ENCODE measurements around the gene TBC1D22A.
A peak's percentile ranks its signal among the peaks of the same experiment; 100 is the strongest.

The TBC1D22A gene

DNA sequence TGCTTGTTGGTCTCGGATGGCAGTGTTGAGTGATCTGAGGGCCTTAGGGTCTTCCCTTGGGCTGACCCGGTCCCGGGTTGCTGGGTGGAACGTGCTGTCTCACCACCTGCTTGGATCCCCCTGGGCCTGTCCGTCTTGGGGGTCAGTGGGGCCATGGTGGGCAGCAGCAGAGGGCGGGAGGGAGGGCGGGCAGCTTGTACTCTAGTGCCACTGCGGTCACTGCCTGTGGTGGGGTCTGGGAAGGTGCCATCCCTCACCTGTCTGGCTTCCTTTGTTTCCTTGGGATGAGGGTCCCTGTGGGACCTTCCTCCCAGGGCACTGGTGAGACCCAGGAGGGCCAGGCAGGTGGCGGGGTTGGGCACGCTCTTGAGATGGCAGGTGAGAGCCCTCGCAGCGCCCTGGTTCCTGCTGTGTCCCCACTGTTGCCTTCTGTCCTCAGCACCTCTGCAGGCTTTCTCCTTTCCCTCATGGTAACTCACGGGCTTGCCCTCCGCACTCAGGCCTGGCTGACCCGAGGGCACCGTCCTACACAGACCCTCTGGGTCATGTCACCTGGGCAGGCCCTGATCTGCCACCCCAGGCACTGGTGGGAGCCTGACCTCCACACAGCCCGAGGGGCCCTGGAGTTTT lies 34.2 kb downstream of the TBC1D22A start:
- no peak for DNase-seq

DNA sequence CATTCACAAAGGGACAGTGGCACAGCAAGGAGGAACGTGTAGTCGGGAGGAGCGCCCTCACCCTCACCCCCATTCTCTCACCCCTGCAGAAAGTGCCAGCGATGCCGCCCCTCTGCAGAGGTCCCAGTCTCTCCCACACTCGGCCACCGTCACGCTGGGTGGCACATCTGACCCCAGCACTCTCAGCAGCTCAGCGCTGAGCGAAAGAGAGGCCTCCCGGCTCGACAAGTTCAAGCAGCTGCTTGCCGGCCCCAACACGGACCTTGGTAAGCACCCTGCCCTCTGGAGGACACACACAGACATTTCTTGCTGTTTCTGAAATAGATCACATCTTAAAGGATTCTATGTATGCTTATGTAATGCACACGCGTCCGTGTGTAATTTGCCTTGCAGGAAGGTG lies 34.9 kb downstream of the TBC1D22A start:
- peak; percentile 15 for DNase-seq

DNA sequence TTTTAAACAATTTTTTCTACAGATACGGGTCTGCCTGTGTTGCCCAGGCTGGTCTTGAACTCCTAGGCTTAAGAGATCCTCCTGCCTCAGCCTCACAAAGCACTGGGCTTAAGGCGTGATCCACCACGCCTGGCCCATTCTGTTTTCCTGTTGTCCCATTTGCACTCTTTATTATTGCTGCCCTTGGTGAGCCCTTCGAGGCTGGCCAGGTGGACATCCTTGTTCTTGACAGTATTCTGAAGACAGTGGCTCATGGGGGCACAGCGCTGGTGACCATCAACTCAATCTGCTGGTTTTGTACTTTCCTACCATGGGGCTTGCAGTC lies 35.6 kb downstream of the TBC1D22A start:
- no peak for DNase-seq

GRCh38 chr22:46798366-46799350 lies 36.2 kb downstream of the TBC1D22A start:
- peak; percentile 66 for DNase-seq

DNA sequence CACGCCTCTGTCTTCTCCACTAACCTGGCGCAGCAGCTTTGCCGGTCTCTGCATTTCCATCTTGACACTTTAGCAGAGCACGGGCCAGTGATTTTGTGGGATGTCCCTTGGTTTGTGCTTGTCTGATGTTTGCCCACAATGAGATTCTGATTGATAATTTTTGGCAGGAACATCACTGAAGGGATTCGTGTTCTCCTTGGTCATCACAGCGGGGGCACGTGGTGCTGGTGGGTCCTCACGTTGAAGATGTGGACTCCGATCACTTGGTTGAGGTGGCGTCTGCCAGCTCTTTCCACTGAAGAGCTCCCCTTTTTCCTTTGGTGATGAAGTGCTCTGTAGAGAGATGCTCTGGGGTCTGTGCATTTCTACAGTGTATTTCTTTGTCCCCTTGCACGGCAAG lies 37.2 kb downstream of the TBC1D22A start:
- no peak for DNase-seq

DNA sequence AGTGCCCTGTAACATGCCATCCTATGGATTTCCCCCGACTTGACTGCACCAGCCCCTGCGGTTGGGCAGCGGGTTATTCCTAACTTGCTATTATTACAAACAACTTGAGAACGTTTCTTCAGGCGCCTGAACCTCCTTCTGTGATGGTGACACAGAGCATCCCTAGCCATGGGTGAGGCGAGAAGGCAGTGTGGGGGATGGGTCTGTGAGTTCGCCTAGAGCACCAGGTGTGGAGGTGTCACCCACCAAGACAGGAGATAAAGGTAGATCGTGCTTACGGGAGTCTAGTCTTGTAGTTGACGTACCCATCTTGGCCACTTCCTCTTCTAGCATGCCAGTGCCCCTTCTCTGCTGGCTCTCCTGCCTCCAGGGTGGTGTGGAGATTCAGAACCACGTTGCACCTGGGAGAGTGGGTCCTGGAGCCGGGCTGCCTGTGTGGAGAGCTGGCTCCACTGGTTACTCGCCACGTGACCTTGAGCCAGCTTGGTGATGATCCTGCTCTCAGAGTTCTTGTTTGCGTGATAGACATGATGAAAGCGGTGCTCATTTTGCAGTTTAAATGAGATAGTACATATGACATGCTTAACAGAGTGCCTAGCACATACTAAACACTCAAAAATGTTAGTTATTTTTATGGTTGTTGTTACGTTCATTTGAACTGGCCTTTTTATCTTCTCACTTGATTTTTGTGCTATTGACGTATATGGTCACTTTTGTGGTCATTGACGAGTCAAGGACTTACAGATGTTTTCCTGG lies 37.8 kb downstream of the TBC1D22A start:
- no peak for DNase-seq

- no peak for DNase-seq
Observed at GRCh38 chr22:46801331-46801811, 38.9 kb downstream of the TBC1D22A start.

DNA sequence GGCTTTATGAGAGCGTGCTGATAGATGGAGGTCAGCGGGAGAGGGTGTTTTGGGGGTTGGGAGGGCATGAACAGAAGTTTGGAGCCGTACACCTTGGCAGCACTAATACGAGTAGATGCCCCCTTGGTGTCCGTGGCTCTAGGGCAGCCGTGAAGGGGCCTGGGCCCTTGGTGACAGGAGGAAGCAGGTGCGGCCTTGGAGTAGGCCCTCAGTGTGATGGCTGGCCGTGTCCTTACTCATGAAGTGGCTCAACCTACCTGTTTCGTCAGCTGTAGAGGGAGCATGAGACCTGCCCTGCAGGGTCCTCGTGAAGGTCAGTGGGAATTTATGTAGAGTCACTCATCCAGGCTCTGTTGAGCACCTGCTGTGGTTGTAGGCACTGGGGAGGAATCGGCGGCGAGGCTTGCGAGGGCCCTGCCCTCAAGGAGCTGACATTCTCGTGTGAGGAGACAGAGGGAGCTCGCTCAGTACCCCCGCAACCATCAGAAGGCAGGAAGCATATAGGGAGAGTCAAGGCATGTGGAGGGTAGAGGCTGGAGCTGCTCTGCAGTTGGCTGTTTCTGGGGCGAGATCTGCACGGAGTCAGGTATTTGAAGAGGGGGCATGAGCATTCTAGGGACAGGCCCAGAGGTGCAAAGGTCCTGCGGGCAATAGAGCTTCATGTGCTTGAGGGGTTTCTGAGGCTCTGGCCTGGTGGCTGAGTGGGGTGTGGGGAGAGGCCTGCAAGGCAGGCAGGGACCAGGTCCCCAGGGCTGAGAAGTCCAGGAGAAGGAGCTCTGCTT lies 39.6 kb downstream of the TBC1D22A start:
- no peak for DNase-seq

GRCh38 chr22:46802608-46803027 lies 40.2 kb downstream of the TBC1D22A start:
- DNase-seq: no peak

DNA sequence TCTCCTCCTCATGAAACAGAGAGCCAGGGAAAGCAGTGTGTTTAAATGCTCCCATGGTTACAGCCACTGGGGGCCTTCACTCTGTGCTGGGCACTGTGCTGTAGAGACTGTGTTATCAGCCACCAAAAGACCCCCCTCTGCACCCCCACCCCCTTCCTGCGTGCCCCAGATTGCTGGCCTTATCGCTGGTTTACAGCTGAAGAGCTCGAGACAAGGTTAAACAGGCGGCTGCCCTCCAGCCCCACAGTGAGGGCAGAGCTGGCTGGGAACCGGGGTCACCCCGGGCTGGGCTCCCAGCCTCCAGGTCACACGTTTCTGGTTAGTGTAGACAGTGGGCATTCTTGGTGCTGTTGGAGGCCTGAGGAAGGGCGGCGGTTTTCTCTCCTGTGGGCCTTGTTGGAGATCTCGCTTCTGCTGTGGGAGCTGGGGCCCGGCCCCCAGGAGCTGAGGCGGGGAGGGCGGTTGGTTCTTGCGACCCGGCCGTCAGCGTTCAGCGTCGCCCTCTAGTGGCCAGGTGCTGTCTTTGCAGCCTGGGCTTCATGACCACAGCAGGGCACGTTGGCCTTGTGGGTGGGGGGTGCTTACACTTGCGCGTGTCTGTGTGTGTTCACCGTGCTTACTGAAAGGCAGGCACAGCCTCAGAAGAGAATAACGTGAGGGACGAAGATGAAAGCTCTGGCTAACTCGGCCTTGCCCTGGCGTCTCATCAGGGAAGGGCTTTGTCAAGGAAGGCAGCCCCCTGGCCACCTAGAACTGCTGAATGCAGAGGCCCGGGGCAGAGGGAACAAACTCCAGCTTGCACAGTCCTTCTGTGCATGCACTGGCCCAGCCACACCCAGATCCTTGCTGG lies 40.8 kb downstream of the TBC1D22A start:
- DNase-seq: peak; percentile 42

DNA sequence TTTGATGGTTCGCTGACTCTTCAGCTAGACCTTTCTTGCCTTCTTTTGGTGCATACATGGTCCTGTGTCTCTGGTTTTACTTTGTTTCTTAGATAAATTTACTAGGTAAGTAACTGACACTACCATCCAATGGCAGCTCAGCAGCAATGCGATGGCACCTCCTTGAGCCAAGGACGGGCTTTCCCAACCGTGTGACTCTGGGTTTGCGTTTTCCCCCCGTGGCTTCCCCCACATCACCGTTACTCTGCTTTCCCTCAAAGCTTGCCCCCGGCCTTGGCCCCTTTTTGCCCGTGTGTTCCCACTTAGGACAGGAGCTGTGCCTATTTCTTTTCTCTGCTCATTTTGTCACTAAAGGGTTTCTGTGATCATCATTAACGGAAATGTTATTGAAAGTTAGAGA lies 41.5 kb downstream of the TBC1D22A start:
- DNase-seq: no peak

DNA sequence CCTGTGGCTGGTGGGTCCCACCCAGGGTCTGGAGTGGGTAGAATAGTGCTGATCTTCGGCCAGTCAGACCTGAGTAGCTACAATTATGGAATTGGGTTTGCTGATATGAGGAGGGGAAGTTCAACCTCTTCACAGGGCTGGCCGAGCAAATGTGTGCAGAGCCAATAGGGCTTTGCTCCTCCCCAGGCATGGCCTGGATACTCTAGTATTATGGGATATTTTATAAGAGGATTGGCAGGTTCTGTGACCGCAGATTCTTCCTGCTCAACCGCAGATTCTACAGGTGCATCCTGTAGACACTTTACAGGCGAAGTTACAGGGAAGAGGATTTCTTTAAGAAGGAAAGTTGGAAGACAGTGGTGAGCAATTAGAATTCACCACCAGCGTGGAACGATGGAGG lies 44.3 kb downstream of the TBC1D22A start:
- DNase-seq: no peak

- DNase-seq: no peak
Observed at GRCh38 chr22:46807458-46807857, 45.0 kb downstream of the TBC1D22A start.

DNA sequence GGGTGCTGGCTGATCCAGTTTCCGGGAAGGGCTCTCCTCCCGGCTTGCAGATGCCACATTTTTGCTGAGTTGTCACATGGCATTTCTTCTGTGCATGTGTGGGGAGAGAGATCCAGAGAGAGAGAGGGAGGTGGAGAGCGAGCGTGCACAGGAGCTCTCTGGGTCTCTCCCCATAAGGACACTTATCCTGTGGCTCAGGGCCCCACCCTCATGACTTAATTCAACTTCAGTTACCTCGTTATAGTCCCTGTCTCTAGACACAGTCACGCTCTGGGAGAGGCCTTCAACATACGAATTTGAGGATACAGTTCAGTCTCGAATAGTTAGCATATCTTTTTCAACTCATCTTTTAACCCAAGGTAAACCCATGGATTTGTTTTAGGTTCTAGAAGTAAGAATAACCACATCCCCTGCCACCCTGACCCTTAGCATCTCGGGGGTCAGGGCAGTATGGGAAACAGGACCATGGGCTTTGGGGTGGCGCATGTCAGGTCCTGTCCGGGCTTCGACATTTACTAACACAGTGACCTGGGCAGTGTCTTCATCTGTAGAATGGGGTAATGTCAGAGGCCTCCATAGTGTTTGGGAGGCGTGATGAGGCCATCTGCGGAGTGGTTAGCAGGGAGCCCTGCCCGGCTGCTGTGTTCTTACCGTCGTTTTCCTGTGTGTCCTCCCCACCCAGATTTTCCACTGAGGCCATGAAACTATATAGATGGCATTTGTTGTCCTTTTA lies 46.9 kb downstream of the TBC1D22A start:
- DNase-seq: no peak

- DNase-seq: no peak
Observed at GRCh38 chr22:46810856-46811786, 48.7 kb downstream of the TBC1D22A start.

GRCh38 chr22:46812034-46812605 lies 49.7 kb downstream of the TBC1D22A start:
- DNase-seq: no peak

DNA sequence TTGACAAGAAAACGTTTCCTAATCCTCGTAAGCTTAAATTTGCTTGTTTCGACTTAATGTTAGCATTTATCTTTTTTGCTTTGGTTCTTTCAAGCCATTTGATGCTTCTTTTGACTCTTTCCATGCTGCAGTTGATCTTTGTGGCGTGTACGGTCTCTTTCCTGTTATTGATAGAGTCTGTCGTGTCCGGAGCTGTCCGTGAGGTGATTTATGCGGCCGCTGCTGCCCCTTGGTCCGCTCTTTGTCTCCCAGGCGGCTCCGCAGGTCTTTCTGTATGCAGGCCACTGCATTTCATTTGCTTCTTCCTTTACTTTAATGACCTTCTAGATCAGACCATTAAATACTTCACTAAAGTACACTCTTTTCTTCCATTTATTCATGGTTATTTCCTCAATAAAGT lies 50.3 kb downstream of the TBC1D22A start:
- no peak for DNase-seq

GRCh38 chr22:46813816-46814597 lies 51.6 kb downstream of the TBC1D22A start:
- no peak for DNase-seq

DNA sequence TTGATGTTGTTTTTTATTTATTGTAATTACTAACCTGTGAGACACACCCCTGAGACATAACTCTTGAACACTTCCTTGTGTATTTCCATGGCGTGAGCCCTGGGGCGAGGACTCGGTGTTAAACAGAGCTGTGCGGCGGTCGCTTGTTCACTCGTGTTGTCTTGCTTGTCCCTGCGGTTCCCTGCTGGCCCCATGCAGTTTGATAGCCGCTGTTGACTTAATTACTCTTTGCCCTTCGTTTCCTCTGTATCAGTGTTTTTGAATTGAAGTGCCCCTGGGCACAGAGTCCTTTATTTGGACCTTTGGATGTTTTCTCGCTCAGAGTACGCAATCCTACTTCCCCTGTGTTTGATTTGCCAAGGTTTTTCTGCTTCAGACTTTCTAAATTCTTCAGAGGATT lies 52.7 kb downstream of the TBC1D22A start:
- DNase-seq: no peak
